HG03095 (cell line): Measurements from ENCODE around the gene SUPT3H.

ENCODE experiments used
- ATAC-seq: cut with Tn5 transposase; IDR thresholded peaks from one replicate; pipeline ENCODE4 v1.9.1; 2021; ENCODE audit warnings: moderate library complexity; ENCODE audit not compliant: unreplicated experiment

Gene SUPT3H

DNA sequence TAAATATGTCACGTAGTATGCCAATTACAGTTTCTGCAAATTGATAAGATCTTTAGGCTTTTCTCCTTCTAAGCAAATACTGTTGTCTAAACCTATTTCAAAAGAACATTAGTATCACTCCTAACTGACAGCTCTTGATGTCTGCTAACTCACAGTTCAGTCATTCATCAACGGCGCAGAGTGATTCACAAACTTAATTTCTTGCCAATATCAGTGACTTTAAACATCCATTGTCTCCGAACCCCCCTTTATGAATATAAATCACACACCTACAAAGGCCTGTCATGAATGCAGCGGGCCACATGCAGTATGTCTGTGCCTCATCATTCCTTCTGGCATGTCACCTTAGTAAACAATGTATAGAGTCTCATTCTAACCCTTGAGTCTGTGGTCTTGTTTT, 569.6 kb downstream of the SUPT3H start:
- ATAC-seq, result no peak

DNA sequence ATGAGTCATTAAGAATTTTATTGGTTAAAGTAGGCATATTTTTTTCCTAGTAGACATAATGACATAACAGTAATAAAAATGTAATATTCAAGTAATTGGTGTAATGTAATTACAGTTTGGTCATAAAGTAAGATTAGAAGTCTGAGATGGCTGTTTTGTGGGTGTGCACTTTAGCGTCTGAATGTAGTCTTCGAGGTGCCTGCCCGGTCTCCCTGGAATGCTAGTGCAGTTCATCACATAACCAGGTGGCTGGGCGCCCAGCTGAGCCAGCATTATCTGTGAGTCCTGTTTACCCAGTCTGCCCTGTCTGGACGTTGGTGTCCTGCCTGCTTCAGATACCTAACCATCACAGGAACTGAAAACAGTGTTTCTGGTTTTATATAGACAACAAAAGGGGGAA, 571.1 kb downstream of the SUPT3H start:
- ATAC-seq, result no peak

DNA sequence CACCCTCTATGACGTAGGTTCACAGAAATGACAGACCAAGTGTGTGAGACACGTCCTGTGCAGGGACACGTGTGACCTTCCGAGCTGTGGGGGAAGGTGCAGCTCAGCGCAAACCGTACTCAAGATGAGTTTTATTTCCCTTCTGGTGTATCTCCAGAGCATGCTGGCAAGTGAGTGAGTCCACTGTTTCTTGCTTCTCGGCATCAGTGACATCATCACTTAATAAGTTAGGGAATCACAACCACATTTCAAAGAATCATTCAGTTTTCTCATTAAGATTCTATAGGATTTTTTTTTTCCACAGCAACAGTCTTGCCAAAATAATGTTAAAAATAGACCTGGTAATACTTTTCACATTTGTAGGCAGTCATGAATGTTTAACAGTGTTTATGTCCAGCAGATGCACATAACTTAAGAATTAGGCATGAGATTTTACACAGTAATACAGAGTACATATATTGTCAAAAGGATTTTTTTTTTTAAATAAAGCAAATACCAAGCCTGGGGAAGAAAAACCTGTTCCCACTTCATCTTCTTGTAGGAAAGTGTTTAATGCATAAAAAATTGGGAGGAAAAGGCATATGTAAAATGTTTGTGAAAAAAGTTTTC, 572.4 kb downstream of the SUPT3H start:
- ATAC-seq, result no peak

DNA sequence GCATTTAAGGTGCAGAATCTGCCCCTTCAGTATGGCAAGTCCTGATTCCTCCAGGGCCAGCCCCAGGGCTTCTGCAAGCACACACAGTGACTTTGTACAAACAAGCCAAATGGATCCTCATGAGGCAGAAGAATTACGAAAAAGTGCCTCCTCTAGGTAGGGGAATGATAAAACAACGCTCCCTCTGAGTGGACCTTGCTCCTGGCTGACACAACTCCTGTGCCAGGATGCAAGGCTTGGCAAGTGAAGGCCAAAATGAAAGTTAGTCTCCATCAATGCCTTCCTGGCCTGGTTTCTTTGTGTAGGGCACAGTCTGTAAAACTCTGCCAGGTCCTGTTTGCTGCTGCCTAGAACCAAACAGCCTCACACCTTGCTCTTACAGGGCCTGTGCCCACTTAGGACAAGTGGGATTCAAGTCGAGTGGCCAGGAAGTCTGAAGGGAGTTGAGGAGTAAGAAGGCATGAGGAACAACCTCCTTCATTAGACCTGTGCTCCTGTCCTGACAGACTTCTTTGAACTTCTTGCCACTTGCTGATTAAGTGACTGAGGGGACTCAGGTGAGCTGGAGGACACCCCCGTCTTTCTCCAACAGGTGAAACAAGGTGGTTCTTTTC, 573.1 kb downstream of the SUPT3H start:
- no peak for ATAC-seq

DNA sequence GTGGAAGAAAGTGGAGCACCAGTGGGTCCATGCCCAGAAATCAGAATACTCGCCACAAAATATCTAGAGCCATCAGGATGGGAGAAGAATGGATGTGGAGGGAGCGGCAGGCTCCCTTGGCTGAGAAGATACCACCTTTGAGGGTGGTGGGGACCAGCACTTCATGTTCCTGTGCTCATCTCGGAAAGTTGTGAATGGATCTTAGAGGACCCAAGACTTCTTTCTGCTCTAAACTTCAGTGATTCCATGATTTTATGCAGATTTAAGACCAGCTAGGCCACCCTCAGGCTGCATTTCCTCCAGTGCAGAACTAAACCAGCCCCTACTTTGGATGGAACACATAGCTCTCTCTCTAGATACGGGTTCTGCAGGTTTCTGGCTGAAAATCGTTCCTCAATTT, 573.7 kb downstream of the SUPT3H start:
- no peak for ATAC-seq

DNA sequence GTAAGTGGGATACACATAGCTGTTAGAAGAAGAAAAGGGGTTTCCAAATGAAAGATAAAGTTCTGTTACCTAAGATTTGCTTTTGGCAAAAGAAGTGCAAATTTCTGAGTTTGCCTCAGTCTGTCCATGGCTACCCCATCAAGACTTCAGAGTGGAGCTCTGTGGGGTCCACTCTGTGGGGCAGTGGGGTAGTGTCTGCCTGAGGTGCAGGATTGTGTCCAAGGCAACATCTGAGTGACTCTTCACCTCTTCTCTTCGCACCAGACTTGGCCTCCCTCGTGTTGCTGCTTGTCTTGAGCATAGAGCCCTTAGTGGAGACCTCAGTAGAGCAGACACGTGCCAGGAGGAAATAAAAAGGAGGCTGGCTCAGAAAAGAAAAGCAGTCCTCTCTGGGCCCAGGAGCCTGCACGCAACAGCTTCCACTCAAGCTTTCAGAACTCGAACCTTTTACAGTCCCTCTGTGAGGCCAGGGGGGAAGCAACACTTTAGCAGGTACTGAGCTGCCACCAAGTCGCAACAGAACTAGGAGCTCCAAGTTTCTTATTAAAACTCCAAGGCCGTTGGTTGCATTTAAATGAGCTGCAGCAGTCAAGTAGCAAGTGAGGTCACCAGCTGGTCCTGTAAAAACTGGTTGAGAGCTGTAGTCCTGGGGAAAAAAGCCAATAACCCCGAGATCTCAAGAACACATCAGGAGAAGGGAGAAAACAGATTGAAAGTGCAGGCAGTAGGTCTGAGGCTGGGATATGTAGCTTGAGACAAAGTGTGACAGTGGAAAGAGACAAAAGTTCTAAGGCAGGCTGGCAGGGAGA, 576.7 kb downstream of the SUPT3H start:
- no peak for ATAC-seq

DNA sequence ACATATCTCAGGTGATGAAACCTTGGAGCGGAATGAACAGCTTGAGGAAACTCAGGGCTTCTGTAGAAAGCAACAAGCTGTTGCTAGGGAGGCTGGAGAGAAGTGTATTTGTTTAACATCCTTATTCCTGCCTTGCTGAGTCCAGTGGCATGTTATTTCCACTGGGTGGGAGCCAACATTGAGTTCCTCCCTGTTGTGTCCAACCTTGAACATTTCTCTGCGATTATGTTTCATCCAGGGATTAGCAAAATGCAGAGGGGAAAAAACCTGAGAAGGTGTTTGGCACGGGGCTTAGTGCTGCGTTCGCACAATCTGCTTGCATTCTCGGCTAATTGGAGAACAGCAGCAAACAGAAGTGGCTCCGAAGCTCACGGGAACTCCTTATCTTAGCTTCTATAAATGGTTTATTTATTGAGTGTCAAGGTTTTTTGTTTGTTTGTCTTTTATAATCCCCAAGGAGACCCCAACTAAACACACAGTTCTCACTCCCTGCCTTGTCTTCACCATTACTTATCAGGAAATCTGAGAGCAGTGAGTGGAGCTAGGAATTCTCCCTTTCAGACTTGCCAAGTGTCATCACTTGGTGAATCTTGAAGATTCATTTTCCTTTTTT, 577.5 kb downstream of the SUPT3H start:
- no peak for ATAC-seq

DNA sequence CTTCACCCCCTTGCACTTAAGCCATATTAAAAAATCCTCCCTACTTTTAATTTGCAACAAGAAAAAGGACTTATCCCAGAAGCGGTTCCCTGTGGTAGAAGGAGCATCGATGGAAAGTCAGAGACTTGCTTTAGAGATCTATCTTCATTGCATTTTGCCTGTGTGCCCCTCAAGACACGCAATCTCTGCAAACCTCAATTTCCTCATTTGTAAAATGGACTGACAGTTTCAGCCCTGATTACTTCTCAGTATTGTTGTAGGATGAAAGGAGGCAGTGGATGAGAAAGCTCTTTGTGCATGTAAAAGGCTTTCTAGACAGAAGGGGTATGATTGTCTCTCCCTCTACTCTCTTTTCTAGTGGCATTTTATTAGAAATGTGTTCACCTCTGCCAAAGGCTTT, 580.0 kb downstream of the SUPT3H start:
- no peak for ATAC-seq

DNA sequence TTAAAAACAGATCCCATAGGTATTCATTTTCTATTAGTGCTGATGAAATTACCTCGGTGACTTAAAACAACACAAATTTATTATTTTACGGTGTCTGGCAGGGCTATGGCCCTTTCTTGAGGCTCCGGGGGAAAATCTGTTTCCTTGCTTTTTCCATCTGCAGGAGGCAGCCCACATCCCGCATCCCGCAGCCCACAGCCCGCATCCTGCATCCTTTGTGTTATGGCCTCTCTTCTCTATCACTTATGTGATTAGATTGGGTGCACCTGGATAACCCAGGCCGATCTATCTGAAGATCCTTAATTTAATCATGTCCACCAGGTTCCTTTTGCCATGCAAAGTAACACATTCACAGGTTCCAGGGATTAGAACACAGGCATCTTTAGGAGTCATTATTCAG, 582.4 kb downstream of the SUPT3H start:
- ATAC-seq, result no peak

DNA sequence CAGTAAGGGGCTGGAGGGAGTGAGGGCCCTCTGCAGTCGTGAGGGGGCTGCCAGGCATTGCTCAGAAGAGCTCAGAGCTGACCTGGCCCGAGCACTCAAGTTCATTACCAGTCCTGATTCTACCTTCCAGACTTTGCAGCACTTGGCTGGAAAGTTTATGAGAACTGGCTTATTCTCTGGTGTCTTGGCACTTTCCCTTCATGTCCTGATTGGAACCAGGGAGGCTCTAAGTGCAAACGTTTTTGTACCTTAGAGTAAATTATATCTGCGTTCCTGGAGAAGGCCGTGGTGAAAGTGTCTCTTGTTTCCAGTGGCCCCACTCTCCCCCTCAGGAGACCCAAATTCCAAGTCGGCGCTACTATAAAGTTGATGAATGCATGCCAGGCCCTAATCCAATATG, 587.9 kb downstream of the SUPT3H start:
- no peak for ATAC-seq

DNA sequence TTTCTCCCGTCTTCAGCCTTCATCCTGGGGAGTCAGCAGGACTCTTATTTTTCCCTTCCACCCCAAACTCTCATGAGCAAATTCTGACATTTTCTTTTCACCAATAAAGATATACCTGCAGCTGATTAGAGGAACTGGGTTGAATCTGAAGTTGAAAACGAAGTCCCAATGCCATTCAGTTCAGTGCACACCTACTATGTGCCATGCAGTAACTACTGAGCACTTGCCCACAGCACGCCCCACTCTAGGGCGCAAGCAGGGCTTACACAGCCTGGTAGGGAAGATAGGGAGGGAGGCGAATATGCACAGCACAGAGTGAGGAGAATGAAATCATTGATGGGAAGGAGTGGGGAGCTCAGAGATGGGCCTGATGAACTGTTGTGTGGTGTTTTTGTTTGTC, 588.7 kb downstream of the SUPT3H start:
- no peak for ATAC-seq

DNA sequence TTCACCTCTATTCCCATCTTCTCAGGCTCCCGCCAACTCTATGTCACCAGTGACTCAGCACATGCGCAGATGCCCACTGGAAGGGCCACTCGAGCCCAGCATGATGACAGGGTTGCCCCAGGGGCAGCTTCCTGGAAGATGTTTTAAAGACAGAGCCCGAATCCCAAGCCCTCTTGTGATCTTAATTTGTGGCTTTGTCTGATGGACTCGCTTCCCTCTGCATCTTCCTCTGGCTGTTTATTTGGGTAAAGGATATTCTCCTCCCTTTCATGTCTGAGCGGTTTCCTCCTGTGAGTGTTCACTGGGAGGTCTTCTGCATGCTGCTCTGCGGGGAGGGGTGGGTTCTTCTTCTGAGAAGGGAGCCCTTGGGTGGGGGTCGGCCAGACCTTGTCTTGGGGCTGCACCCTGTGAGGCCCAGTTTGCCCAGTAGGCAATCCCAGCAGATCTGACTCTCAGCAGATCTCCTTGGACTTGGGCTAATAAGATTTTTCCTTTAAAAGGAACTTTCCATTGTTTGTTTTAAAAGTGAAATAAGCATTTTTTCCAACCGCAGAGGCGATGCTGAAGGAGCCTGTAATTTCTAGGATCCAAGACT, 589.2 kb downstream of the SUPT3H start:
- ATAC-seq, result no peak

DNA sequence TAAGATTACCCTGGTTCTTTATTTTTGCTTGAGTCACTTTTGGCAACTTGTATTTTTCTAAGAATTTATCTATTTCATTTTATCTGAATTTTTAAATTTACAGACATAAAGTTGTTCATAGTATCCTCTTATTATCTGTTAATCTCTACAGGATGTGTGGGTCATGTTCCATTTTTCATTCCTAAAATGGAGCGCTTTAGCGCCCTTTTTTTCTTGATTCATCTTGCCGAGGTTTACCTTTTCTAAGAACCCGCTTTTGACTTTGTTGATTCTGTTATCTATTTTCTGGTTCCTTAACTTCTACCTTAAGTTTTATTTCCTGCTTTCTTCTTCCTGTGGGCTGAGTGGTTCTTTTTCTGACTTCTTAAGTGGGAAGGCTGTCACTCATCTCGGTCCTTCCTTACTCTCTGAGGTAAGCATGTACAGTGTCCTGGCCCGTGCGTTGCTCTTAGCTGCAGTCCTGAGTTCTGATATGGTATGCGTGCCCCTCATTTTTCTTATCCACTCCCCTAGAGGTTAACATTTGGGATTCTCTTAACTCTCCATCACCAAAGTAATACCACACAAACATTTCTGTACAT, 590.4 kb downstream of the SUPT3H start:
- no peak for ATAC-seq

DNA sequence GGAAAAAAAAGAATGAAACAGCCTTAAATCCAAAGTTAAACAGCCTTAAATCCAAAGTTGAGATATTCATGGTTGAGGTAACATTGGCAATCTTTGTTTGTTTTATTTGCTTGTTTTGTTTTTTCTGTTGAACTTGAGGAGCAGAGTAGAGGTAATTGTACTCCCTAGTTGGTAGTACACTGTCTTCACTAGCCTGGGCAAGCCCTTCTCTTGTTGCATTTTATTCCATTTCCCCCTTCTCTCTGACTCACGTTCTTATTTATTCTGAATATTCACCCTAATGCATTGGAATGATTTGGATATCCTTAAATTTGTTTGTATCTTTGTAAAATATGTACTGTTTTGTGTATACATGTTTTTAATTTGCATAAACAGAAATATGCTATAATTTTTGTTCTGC, 592.6 kb downstream of the SUPT3H start:
- no peak for ATAC-seq

DNA sequence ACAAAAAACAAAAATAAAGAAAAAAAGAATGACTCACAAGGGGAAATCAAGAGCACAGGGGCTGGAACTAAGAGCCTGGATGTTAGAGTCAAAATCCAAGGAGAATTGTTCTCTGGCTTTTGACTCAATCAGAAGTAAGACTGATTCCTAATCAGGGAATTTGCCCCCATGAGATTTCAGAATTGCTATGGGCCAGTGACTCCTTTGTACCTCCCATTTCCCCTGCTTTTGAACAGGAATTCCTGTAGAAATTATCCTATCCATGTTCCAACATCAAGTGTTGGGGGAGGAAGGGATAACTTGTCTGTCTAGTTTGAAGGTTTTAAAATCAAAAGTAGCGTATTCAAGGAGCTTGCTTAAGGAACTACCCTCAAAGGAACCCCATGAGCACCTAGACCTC, 593.5 kb downstream of the SUPT3H start:
- no peak for ATAC-seq

DNA sequence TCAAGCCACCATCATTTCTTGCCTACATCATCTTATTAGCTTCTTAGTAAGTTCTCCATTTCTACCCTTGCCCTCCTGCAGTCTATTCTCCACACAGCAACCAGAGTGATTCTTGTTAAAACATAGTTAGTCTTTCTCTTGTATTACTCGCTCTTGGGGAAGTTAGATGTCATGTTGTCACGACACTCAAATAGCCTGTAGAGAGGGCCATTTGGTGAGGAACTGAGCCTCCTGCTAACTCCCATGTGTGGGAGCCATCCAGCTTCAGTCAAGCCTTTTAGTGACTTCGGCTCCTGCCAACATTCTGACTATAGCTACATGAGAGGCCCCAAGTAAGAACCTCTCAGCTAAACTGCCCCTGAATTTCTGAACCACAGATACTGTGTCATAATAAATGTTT, 594.8 kb downstream of the SUPT3H start:
- ATAC-seq, result no peak

DNA sequence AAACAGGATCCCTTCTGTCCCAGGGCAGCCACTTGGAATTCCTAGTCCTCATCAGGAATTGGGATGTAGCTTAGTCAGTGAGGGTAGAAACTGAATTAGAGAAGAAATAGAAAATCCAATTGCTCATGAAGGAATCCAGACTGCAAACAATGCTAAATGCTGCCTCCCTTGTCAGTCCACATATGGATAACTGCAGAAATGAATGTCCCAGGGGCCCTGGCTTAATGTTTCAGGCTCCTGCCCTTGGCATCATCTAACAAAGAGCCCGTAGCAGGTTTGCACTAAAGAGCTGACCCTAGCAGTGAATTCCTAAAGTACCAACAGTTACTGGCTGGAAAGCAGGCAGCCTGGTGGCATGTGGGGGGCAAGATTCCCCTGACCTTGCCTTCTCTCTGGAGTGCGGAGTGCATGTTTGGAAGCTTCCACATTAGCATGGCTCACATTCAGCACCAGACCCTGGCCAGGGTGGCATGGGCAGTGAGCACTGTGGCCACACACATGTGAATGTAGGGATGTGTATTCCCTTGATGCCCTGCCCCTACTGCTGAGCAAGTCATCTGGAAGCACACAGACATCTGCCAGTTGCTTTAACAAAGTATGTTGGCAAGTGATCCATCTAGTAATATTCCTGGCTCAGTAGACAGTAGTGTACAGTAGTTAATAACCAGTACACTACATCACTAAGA, 595.7 kb downstream of the SUPT3H start:
- no peak for ATAC-seq

DNA sequence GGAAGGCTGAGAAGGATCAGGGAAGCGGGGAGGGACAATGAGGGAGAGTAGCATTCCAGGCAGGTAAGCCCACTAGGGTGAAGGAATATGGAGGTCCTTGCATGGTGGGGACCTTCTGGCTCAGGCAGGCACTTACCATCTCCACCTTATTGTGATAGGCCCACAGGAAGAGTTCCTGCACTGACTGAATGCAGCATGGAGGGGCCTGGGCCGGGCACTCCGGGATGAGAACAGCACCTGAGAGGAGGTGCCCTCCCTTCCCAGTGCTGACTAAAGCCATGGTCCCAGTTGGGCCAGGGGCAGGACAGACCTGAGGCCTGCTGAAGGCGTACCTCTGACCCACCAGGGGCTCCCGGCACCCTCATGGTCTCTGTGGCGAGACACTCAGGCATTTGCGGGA, 597.6 kb downstream of the SUPT3H start:
- ATAC-seq, result no peak

DNA sequence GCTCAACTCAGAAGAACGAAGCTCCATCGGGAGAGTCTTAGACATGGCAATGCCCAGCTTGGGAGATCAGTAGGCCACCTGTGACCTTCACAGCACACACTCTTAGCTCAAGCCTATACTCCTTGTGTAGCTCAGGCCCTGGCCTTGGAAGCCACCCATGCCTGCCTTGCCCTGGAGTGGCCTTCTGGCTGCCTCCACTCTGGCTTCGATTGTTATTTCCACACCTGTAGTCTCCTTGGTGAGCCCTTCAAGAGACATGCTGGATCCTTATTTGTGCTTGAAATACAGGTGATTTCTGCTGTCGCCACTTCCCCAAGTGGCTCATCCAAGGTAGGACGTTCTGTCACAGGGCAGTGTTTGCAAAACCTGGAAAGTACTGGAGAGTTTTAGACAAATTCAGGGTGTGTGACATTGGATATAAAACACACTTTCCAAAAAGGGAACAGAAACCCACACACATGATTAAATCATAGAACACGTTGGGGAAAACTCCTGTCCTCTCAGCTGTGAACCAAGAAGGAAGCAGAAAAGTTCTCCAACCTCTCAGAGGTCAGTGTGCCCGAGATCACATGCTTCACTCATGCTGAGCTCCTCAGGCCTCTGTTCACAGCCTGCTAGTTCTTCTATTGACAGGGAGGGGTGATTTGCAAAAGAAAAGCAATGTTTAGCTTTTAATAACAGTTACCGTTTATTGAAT, 598.5 kb downstream of the SUPT3H start:
- no peak for ATAC-seq
